HG02642 (cell line): Measurements from ENCODE around the gene FILIP1.
A peak's percentile ranks its signal among the peaks of the same experiment; 100 is the strongest.

Experiments used
- ATAC-seq: cut with Tn5 transposase; IDR thresholded peaks from one replicate; pipeline ENCODE4 v1.9.1; 2021; ENCODE audit warnings: mild to moderate bottlenecking; ENCODE audit not compliant: unreplicated experiment, poor library complexity

Gene FILIP1

DNA sequence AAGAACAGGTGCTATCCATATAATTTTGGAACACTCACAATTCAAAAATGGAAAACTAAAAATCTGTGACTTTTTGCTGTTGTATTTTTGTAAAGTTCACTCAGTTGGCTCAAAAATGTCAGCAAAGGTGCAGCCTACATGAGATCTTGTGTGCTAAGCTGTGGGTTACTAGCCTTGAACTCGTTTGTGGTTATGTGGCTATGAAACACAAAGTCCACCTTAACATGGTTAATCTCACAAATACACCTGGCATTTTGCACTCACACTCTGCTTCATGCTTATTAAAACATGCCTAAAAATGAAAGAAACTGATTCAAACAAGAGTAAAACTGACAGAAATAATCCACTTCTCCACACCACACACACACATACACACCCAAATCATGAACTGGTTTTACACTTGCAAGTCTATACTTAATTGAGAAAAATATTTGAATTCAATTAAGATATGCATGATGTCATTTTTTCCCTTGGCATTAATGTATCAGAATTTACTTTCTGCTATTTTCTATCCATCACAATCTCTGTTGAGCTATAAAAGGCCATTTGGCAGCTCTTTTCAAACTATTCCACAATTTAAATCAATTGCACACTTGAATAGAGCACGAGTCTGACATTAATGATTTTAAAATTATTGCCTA is 186.1 kb downstream of the FILIP1 start:
- no peak for ATAC-seq

DNA sequence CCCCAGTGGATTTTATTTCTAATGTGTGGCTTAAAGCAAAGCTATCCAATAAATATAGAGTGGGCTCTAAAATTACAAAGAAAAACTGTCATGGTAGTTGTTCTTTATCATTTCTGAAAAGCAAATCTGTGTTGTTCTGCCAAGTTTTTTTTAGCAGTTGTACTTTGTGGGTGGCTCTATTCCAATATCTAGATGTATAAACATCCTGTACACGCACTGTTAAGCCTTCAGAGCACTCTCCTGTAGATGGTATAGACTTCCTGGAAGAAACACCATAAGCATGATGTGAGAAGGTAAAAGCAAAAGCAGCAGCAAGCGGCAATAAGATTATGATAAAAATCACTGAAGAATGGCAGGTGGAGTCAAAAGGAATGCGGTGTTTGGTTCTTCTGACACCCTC is 187.5 kb downstream of the FILIP1 start:
- ATAC-seq: no peak

DNA sequence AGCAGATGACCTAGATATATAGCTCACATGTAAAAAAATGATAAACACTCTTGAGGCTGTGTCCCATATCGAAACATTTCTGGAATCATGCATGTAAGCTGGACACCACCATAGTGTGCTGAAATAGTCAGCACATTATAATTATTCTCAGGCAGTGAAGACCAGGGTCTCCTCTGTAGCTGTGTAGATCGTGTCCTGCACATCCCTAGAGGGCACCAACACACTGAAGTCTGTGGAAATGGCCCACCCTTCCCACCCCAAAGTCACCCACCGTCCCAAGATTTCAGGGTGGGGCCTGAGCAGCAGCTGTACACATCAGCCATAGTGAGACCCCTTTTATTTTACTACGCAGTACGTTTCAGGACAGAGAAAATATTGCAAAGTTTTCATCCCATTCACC is 188.0 kb downstream of the FILIP1 start:
- ATAC-seq: no peak

DNA sequence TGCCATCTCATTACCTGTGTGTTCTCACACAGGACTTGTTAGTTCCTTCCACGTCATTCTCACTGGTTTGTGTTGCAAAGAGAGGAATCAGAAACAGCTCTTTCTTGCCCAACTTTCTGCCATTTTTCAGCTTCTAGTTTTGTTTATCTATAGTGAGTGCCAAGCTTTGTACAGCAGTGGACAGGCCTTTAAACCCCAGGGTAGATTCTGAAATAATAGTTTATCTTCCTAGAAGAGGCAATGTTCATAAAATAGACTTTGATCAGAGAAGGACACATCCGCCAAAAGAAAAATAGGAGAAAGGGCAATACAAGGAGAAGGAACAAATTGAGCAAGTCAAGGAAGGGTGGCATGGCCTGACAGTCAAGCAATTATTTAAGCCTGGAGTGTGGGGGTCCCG is 191.3 kb downstream of the FILIP1 start:
- ATAC-seq: no peak

DNA sequence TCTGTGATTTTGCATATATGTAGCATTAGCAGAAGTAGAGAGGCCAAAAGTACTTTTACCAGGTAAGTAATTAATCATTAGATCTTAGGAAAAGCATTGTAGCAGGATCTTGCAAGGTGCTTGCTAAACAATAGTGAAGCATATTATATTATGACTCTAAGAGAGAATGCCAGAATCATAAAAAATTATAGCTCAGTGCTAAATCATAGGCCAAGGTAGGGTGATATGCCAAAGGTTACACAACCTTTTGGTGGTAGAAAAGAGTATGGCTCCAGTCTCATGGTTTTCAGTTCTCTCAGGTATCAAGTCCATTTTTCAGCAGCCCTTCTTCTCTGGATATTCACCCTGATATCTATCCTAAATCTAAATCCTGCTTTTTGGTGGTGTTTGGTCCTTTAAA is 192.1 kb downstream of the FILIP1 start:
- no peak for ATAC-seq

DNA sequence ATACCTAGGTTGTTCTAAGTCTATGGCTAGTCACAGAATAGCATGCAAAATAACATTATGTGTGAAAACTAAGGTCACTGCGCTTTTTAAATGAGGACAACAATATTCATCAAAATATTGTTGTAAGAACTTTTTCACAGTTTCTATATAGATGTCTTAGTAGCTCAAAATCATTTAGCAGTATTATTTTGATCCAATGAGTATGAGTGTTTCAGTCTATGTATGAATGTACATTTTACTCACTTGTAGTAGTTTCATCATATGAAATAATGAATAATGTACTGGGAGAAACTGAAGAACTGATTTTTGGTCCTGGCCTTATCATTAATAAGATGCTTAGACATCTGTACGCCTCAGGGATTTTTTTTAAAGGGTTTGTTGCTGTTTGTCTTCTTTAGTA is 192.5 kb downstream of the FILIP1 start:
- no peak for ATAC-seq

DNA sequence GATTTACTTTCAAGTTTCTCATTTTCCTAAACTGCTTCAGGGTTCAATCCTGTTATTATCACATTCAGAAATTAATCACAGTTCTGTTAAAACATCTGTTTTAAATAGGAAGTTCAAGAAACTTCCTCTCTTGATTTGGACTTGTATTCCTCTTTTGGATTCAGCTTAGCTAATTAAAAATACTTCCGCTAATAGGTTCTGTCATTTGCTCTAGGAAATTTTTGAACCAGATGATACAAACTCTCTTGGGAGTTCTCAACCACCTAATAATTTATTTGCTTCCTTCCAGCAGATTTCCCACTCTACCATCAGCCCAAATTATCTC is 193.1 kb downstream of the FILIP1 start:
- ATAC-seq: no peak

DNA sequence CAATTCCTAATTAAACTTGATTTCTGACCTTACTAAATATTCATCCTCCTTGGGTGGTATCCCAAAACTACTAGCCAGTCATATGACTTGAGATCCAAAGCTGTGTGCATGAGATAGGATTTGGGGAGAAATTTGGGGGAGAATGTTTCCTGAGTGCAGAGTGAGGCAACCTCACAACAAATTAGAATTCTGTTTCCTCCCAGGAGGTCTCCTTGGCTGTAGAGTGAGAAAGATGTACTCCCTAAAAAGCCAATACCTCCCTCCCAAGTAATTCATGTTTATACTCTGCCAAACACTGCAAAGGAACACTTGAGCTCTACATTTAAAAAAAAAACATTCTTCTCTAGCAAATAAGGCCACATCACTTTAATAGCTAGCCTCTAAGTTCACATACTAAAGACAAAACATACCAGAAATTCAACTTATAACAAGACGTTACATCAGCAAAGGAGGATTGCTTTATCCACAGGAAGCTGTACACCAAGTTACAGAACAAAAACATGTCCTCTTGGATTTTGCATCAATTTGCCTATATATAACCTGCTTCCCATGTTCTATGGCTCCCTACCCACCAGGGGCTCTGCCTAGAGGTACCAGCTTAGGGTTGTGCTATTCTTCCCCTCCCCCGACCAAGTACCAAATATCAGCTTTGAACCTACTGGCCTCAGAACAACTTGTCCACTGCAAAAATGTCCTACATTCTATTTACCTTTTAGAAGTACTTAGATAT is 193.6 kb downstream of the FILIP1 start:
- no peak for ATAC-seq

DNA sequence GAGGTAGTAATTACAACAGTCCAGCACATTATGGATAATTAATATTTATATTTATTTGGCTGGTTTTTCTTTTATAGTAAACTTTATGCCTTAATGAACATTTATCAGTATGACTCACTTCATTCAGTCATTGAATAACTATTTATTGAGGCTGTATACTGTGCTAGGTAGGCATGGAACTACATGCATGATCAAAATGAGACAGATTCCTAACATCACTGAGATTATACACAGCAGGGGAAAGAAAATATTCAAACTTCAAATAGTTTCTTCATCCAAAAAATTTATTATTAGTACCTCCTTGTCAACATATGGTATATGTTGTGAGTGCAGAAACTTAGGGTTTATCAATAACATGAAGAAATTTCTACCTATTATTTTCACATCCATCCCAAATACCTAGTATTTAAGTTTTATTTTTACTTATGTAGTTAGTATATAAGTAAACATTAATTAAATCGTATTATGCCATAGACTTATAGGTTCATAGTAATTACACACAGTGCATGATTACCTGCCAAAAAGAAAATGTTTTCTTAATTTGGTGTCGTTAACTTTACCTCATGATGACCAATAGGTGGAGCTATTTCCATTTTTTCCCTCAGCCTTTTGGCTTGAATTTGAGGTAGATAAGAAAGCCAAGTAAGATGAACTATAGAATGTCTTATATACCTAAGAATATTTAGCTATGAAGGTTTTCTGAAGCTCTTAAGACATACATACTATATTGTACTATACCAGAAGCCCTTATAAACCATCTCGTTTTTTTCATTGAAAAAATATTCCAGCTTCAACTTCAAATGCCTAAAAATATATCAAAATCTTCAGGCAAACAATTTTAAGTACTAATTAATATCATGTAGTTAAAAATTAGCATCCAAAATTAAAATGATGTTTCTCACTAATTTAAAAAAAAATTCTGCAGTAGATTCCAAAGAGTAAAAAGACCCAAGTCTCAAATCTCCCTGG is 196.5 kb downstream of the FILIP1 start:
- ATAC-seq: peak; percentile 65

DNA sequence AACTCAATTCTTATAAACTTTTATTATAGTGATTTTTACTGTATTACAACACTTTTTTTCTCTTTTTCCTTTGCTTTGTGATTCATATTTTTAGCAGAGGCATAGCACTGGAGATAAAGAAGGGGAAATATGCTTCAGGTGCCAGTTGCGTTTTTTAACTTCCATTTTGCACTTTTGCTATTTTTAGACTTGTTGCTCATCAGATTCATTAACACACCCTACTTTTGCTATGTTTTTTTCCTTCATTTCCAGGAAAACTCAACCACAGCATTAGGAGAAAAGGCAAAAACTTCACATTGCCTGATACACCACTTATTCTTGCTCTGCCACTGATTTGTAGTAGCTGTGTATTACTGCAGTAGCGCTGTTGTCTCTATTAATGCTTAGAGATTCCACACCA is 201.0 kb downstream of the FILIP1 start:
- ATAC-seq: no peak

DNA sequence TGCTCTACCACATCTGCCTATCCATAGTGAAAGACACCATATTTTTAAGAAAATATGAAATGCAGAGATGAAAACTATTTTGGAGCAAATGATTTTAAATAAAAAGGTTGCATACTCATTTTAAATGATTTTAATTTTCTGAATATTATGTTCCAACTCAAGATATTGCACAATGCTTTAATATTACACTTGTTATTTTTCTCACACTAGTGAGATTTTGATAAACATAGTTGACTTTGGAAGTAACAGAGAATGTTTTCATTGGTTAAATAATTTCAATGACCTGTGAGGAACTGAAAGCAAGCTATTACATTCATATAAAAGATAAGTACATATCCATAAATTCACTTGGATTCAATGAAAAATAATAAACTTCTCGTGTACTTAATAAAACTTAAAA is 201.9 kb downstream of the FILIP1 start:
- no peak for ATAC-seq

DNA sequence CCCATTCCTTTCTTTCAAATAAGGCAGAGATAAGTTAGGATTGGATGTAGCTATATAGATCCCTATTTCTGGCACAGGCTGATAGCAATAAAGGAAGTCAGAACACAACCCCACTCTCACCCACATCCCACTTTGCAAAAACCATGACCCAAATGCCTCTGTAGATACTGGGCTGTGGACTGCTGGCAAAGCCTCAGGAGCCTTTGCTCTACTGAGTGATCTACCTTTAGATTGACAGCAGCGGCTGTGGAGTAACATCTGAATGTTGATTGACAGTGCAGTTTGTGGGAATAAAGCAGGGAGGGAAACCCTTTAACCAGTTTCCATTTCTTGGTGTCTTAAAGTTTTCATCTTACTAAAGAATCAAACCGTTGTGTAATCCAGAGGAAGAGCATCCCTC is 202.3 kb downstream of the FILIP1 start:
- no peak for ATAC-seq

DNA sequence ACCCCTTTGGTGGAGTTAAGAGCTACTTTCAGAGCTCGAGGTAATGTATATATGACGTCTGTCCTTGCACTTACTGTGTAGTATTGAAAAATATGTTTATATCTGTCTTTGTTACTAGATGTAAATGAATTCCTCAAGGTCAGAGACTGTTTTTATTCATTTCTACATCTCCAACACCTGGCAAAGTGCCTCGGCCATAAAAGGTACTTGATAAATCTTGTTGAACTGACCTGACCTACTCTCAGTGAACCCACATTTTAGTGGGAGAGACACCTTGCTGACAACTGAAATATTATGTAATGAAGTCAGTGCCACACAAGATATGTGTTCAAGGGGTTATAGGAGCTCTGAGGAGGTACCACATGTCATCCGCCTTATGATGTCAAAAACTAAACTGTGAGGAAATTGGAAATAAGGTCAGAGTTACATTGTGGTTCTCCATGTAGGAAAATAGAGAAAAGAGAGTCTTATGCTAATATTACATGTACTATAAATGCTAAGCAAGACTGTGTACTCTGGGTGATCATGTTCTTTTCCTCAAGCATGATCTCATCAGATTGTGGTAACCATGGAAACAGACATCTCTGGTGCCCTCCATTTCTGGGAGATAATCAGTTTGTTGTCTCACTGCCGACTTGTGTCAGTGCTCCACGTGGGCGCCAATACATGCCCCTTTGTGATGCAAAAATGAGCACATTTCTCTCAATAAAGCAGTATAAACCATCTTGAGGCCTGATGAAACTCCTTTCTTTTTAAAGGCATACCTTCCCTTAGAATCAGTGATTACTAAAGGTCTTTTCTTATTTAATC is 203.3 kb downstream of the FILIP1 start:
- ATAC-seq: no peak

DNA sequence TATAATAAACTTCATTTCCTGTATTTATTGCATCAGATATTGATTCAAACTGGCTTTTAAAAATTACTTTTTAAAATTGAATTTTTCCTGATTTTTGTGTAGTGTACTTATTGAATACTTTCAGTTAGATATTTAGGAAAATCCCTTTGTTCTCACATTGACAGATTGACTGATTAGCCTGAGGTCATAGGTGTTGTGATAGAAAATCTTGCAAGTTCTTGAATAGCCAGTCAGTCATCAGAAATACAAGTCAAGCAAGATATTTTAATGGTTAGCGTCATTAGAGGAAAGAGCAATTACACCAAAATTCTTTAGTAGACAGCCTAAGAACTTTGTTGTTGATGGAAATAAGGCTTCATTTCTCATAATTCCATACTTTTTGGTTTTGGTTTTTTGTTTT is 205.6 kb downstream of the FILIP1 start:
- ATAC-seq: no peak

DNA sequence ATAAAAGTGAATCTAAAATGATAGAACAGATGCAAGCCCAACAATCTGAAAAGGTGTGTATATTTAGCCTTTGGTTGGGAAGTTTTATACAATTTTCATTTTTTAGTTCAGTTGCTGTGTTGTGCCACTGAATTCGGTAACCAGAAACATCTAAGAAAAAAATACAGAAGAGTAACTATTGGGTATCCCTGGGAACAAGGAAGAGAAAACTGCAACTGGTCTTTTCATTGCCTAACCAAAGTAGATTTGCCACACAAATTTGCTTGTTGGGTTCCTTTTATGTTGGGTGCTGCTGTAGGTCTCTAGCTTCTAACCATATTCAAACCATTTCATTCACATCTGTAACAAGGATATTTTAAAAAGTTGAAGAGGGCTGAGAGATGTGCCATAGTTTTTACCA is 206.2 kb downstream of the FILIP1 start:
- no peak for ATAC-seq

DNA sequence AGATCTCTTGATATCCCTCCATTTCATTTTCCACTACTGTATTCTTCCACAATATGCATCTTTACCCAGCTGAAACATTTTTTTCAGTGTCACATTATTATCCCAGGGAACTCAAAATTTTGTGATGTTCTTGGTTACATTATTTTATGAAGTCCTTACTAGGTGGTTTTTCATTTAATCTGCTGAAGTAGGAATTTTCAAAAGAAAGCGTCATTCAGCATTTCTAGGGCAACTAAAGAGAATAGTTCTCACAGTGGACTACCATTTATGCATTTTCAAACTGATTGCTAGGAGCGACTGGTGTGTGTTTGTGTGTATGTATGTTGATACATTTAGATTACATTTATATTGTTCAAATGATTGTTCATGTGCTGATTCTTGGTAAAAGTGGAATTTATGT is 206.6 kb downstream of the FILIP1 start:
- ATAC-seq: no peak

DNA sequence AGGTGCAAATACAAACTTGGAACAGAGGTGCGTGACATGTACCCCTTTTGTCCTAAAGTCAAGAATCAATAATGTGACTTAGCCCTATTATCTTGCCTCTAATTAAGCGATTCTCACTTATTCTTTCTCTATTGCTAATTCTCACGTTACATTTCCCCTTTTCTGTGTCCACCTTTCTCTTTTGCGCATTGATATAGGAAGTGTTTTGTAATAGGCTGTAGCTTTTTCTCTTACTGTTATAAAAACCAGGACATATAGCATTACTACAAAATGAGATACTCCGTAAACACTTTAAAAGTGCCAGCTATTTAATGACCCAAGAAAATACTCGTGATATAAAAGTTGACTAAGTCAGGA is 208.3 kb downstream of the FILIP1 start:
- ATAC-seq: peak; percentile 7

DNA sequence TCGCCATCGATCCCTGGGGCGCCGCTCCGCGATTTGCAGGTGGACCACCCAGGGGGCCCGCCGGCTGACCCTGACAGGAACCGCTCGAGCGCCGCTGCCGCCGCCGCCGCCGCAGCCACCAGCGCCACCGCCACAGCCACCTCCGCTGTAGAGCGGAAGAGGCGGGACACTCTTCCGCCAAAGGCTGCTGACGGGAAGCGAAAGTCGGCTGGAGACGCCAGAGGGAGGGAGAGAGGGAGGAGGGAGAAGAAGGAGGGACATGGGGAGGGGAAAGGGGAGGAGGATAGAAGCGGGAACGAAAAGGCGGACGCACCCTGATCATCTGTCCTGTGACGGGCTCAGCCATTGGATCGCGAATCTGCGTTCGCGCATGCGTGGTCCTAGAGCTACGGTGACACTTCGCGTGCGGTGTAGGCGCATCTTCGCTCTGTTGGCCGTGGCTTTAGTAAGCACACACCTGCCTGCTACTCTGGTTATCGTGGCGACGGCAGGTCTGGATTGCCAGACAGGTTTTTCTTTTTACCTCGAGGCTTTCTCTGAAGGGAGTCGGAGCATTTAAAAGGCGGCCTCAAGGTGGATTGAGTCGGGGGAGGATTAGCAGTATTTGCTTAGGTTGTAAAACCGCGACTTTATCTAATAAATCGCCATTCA is 208.8 kb downstream of the FILIP1 start, which contains the start of gene TMEM30A:
TMEM30A (minus strand) TSS at position 161 of the 651 bp plus-strand sequence; CDS start at position 7, 154 bp downstream.
- ATAC-seq: peak; percentile 94

DNA sequence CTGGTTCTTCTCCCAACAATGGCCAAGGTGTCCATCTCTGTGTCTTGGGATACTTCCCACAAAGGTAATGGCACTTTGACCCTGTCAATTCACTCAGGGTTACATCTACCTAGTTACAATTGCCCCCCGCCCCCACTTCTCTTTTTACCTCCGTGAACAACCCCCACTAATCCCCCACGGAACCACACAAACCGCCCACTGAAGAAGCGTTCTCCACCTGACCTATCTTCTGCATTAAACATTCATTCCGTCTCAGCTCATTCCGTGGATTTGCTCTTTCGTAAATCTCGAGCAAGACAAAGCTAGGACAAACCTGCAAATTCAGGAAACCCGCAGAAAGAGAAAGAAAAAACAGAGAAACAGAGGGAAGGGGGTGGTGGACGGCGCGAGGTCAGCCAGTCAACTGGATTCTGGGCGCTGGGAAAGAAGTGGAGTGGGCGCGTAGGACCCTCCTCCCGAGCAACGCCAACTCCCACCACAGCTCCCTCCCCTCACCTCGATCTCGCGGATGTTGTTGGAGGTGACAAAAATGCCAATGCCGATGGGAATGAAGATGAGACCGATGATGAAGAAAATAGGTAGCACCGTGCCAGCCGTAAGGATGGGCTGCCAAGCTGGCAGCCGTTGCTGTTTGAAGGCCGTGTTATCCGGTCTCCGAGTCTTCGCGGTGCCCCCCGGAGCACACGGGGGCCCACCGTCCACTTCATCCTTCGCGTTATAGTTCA is 209.5 kb downstream of the FILIP1 start:
- ATAC-seq: peak; percentile 34
